GM19455 (cell line): Measurements from ENCODE around the gene WDR70.
"Not testable (repeated sequence)": the region's sequence is repeated elsewhere in the genome, so short reads cannot be mapped to it uniquely, and the experiment has no call there.

Experiments
- ATAC-seq: cut with Tn5 transposase; IDR thresholded peaks from one replicate; pipeline ENCODE4 v1.9.1; 2021; ENCODE audit not compliant: unreplicated experiment

Gene WDR70

DNA sequence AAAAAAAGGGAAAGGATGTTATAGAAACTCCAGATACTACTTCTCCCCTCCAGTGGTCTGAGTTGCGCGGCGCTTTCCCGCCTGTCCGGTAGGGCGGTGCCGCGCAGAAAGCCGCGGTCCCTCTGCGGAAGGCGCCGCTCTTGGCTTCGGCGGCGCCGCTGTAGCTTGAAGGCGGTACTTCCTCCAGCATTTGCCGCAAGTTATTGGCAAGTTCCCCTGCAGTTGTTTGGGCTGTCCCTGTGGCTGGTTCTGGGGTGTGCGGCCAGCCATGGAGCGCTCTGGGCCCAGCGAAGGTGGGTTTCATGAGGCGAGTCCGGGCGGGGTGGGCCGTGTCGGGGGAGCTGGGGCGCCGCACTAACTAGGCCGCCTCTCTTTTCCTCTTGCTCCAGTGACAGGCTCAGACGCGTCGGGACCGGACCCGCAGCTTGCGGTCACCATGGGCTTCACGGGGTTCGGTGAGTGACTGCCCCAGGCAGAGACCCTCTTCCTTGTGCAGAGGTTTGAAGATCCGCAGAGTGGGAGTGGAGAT, at the start of gene WDR70:
Gene WDR70, plus strand, starts transcription at position 219 of the 529 bp plus-strand sequence. Its CDS starts 50 bp downstream, at position 269.
- ATAC-seq: peak; percentile 99

GRCh38 chr5:37334754-37335153, 44.4 kb upstream of the WDR70 start:
- not testable (repeated sequence) for ATAC-seq

- ATAC-seq: not testable (repeated sequence)
These were observed 36.4 kb upstream of the WDR70 start for GRCh38 chr5:37342741-37343140.

GRCh38 chr5:37355161-37355560, 24.0 kb upstream of the WDR70 start:
- no peak for ATAC-seq

DNA sequence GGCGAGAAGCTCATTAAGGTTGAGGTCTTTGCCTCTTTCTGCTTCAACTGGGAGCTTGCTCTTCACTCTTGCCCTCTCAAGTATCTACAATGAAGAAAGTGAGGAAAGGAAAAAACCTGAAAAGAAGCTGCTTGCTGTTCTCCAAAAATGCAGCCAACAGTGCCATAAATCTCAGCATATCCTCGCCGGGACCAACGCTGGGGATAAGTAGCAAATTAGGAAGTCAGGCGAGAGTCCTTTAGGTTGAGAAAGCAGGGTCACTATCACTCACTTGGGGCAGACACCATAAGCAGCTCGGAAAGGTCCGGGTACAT, 8.6 kb upstream of the WDR70 start:
- peak; percentile 56 for ATAC-seq

GRCh38 chr5:37370864-37371726, 8.0 kb upstream of the WDR70 start, which contains the start of gene NUP155:
Gene NUP155, minus strand, starts transcription at chr5:37371106. Its CDS starts 129 bp downstream, at chr5:37370977.
- ATAC-seq: peak; percentile 95

DNA sequence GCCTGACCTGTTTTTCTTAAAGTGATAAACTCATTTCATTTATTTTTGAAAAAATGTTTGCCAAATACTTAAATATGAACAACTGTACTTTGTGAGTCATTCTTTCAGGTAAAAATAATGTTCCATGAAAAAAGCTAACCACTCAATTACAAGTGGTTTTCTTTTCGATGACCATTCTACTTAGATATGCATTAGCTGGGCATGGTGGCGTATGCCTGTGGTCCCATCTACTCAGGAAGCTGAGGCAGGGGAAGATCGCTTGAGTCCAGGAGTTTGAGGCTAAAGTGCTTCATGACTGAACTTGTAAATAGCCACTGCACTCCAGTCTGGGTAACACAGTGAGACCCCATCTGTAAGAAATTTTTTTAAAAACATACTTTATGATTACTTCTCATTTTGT, 4.0 kb upstream of the WDR70 start:
- ATAC-seq: no peak

DNA sequence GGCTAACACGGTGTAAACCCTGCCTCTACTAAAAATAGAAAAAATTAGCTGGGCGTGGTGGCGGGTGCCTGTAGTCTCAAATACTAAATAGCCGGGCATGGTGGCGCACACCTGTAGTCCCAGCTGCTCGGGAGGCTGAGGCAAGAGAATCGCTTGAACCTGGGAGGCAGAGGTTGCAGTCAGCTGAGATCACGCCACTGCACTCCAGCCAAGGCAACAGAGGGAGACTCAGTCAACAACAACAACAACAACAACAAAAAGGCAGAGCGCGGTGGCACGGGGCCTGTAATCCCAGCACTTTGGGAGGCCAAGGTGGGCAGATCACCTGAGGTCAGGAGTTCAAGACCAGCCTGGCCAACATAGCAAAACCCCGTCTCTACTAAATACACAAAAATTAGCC, 1.1 kb upstream of the WDR70 start:
- ATAC-seq: not testable (repeated sequence)

DNA sequence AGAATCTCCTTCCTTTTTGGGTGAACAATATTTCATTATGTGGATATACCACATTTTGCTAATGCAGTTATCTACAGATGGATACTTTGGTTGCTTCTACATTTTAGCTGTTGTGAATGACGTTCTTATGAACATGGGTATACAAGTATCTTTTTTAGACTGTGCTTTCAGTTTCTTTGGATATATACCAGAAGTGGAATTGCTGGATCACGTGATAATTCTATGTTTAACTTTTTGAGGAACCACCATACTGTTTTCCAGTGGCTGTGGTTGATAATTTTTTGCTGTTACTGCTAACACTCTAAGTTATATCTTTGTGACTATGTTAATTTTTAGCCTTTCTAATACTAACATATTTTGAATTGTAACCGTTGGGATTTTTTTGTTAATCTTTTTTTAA, 12.5 kb downstream of the WDR70 start:
- no peak for ATAC-seq

DNA sequence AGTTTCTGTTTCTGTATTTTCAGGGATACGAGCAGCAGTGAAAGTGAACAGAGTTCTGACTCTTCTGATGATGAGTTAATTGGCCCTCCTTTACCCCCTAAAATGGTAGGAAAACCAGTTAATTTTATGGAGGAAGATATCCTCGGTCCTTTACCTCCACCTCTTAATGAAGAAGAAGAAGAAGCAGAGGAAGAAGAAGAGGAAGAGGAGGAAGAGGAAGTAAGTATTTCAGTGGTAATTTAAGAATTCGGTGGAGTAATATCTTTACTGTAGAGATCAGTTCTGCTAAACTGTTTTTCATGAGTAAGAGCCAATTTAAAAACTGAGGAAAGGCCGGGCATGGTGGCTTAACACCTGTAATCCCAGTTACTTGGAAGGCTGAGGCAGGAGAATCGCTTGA, 17.2 kb downstream of the WDR70 start:
- no peak for ATAC-seq

DNA sequence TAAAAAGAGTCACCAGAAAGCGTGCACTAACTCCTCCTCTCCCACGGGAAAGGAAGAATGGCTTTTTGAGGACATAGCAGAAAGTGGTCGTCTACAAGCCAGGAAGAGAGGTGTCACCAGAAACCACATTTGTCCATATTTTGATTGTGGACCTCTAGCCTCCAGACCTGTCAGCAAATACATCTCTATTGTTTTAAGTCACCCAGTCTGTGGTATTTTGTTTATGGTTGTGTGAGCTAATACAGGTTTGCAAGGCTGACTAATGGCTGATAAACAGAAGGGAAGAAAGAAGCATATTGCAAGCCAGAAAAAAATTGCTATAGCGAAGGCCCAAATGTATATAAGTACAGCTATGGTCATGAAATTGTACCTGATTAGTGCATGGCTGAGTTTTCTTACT, 21.4 kb downstream of the WDR70 start:
- ATAC-seq: no peak

DNA sequence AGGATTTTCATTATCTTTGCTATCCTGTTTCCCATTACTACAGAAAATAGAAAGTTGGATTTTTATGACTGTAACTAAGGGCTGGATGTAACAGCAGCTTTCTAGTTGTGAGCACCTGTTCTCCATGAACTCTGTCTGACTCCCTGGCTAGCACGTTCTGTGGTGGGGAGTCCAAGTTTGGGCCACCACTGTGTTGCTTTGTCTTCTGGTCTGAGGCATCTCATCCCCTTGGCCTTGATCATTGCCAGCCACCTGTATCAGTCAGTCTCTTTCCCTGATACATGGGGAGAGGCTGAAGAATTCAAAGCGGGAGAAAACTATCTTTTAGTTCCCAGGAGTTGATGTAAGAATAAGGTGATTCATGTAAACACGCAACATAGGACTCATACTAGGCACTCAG, 33.4 kb downstream of the WDR70 start:
- no peak for ATAC-seq

GRCh38 chr5:37415456-37415855, 36.3 kb downstream of the WDR70 start:
- ATAC-seq: not testable (repeated sequence)

GRCh38 chr5:37417347-37417746, 38.2 kb downstream of the WDR70 start:
- ATAC-seq: no peak

DNA sequence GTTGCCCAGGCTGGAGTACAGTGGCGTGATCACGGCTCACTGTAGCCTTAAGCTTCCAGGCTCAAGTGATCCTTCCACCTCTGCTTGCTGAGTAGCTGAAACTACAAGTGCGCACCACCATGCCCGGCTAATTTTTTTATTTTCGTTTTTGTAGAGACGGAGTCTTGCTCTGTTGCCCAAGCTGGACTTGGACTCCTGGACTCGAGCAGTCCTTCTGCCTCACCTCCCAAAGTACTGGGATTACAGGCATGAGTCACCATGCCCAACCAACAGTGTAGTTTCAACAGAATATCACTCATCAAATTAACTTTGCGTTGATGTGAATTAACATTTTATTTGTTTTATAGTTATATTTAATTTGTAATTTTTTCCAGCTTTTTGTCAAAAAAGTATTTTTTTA, 45.3 kb downstream of the WDR70 start:
- no peak for ATAC-seq

GRCh38 chr5:37428044-37428443, 48.9 kb downstream of the WDR70 start:
- ATAC-seq: no peak

- no peak for ATAC-seq
These were observed 56.1 kb downstream of the WDR70 start for GRCh38 chr5:37435261-37435660.

DNA sequence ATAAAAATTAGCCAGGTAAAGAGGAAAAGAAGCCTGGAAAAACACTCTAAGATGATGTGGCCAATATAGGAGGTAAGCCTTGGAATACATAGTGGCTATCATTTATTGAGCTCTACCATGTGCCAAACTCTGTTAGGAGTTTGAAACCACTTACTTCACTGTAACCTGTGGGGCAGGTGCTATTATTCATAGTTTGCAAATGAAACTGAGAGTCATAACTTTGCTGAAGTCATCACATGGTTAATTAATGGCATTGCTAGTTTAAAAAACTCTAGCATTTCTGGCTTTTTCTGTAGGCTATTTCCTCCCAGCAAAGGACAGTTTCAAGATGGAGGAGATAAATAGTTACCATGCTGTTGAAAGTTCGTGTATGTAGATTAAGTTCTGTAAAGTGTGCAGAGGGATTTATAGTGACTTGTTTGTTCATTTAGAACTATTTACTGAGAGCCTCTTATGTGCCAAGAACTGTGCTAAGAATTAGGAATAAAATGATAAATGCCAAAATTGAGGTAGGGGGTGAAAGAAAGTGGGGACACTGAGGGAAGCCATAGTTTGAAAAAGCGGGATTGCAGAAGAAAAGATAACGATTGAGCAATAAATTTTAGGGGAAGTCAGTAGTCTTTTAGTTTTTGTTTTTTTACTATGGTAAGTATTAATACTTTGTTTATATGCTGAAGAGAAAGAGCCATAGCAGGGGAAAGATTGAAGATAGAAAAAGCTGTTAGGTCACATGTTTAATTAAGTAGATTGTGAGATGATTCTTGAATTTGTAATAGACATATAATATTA, 57.2 kb downstream of the WDR70 start:
- ATAC-seq: no peak

- no peak for ATAC-seq
These were observed 58.6 kb downstream of the WDR70 start for GRCh38 chr5:37437711-37438110.

DNA sequence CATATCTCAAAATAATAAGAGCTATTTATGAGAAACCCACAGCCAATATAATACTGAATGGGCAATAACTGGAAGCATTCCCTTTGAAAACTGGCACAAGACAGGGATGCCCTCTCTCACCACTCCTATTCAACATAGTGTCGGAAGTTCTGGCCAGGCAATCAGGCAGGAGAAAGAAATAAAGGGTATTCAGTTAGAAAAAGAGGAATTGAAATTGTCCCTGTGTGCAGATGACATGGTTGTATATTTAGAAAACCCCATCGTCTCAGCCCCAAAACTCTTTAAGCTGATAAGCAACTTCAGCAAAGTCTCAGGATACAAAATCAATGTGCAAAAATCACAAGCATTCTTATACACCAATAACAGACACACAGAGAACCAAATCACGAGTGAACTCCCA, 66.7 kb downstream of the WDR70 start:
- ATAC-seq: not testable (repeated sequence)

GRCh38 chr5:37448941-37449340, 69.8 kb downstream of the WDR70 start:
- no peak for ATAC-seq

DNA sequence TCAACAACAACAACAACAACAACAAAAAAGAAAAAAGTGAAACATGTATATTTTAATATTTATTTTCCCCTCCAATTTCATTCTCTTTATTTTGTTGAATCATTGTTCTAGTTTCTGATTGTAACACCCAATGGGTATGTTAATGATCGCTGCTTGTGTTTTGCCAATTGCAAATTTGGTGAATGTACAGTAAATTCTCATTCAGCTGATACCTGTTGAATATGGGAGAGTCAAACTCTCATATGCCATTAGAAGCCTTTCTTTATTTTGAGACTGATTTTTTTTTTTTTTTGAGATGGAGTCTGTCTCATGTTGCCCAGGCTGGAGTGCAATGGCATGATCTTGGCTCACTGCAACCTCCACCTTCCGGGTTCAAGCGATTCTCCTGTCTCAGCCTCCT, 72.9 kb downstream of the WDR70 start:
- not testable (repeated sequence) for ATAC-seq
